Measurements from ENCODE around the gene PLAAT2.

DNA sequence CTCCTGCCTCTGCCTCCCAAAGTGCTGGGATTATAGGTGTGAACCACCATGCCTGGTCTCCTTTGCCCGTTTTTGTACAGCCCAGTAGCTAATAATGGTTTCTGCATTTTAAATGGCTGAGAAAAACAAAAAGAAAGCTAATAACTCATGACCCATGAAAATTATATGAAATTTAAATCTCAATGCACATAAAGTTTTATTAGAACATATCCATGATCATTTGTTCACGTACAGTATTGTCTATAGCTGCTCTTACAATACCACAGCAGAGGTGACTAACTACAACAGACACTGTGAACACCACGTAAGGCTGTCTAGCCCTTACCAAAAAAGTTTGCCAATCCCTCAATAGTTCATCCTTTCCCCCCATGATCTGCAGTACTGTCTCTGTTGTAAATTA is 6.4 kb upstream of the PLAAT2 start:
- TF ChIP-seq, protein P1, sequence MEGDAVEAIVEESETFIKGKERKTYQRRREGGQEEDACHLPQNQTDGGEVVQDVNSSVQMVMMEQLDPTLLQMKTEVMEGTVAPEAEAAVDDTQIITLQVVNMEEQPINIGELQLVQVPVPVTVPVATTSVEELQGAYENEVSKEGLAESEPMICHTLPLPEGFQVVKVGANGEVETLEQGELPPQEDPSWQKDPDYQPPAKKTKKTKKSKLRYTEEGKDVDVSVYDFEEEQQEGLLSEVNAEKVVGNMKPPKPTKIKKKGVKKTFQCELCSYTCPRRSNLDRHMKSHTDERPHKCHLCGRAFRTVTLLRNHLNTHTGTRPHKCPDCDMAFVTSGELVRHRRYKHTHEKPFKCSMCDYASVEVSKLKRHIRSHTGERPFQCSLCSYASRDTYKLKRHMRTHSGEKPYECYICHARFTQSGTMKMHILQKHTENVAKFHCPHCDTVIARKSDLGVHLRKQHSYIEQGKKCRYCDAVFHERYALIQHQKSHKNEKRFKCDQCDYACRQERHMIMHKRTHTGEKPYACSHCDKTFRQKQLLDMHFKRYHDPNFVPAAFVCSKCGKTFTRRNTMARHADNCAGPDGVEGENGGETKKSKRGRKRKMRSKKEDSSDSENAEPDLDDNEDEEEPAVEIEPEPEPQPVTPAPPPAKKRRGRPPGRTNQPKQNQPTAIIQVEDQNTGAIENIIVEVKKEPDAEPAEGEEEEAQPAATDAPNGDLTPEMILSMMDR (IDR thresholded peaks at IDR 0.05), result no peak
- TF ChIP-seq NR3C1 (CRISPR knock-in tag; conservative IDR thresholded peaks at IDR 0.05; ENCODE audit: low read depth), result no peak
- TF ChIP-seq E2F4 (CRISPR knock-in tag; IDR thresholded peaks at IDR 0.05; ENCODE audit: borderline replicate concordance, low read depth), result no peak
- TF ChIP-seq ZNF423 (CRISPR knock-in tag; IDR thresholded peaks at IDR 0.05), result no peak
- TF ChIP-seq NR1H2 (CRISPR knock-in tag; IDR thresholded peaks at IDR 0.05), result no peak
- TF ChIP-seq FOXJ3 (CRISPR knock-in tag; IDR thresholded peaks at IDR 0.05; ENCODE audit: borderline replicate concordance), result no peak
- no peak for TF ChIP-seq E2F5 (CRISPR knock-in tag; IDR thresholded peaks at IDR 0.05)
- TF ChIP-seq, protein P2, sequence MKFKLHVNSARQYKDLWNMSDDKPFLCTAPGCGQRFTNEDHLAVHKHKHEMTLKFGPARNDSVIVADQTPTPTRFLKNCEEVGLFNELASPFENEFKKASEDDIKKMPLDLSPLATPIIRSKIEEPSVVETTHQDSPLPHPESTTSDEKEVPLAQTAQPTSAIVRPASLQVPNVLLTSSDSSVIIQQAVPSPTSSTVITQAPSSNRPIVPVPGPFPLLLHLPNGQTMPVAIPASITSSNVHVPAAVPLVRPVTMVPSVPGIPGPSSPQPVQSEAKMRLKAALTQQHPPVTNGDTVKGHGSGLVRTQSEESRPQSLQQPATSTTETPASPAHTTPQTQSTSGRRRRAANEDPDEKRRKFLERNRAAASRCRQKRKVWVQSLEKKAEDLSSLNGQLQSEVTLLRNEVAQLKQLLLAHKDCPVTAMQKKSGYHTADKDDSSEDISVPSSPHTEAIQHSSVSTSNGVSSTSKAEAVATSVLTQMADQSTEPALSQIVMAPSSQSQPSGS (CRISPR knock-in tag; IDR thresholded peaks at IDR 0.05; ENCODE audit: borderline replicate concordance, low read depth), result no peak
- TF ChIP-seq MAX (CRISPR knock-in tag; IDR thresholded peaks at IDR 0.05), result no peak
